K562 (cell line): ENCODE results near the gene EYA3. TPM values are rescaled to one million over a fixed set of nuclear protein-coding genes. Genes with fewer than 3 reads are reported as not detected.

ENCODE experiments used
- CCNT2 ChIP-seq: IDR thresholded peaks from 2 replicates; pipeline ENCODE4 v1.6.1; 2011; ENCODE audit warnings: borderline replicate concordance, low read depth, mild to moderate bottlenecking, moderate library complexity, mixed read lengths, low read length; ENCODE audit not compliant: insufficient read length; ENCODE audit errors: extremely low read depth
- GABPB1 ChIP-seq: sonication (generic); formaldehyde crosslinking; IDR thresholded peaks from 2 replicates; pipeline ENCODE4 v1.8.0; 2022; ENCODE audit warnings: mild to moderate bottlenecking, missing genetic modification reagents
- GTF2E2 ChIP-seq: fragments of 200-800 bp; sonication (Bioruptor generic); IDR thresholded peaks from 2 replicates; pipeline ENCODE4 v1.6.1; 2016; ENCODE audit warnings: missing genetic modification characterization, missing compliant biosample characterization
- MAFK ChIP-seq: IDR thresholded peaks from 2 replicates; pipeline ENCODE4 v1.6.1; 2011; ENCODE audit warnings: low read length, improper control_type of control experiment
- PHF8 ChIP-seq: fragments of 200-600 bp; sonication (generic); IDR thresholded peaks from 2 replicates; pipeline ENCODE4 v1.6.1; 2012; ENCODE audit warnings: mixed run types, mild to moderate bottlenecking, inconsistent platforms, low read length, moderate library complexity, borderline replicate concordance
- POLR2G ChIP-seq: fragments of 200-400 bp; formaldehyde crosslinking; IDR thresholded peaks from 2 replicates; pipeline ENCODE4 v1.6.1; 2017; ENCODE audit warnings: low read depth, mild to moderate bottlenecking, antibody characterized with exemption, low read length, moderate library complexity
- ZBTB7A ChIP-seq: IDR thresholded peaks from 2 replicates; pipeline ENCODE4 v1.6.1; 2011; ENCODE audit warnings: low read depth, mild to moderate bottlenecking, low read length, moderate library complexity, borderline replicate concordance; ENCODE audit not compliant: control insufficient read depth
- ZEB2 ChIP-seq: fragments of 450-650 bp; IDR thresholded peaks from 2 replicates; pipeline ENCODE4 v1.6.1; 2016
- polyA plus RNA-seq, 8 experiments: library from polyadenylated mRNA; depleted of rRNA in 4 of 8; stranded (reverse) in 5 of 8; unstranded in 3 of 8; fragments of >200 nt; fragmentation: Nextera tagmentation in 2 of 8; fragmentation: Illumina TruSeq in 1 of 8; extraction: Ambion mirVana in 2 of 8; extraction: Trizol in 1 of 8; gene quantifications; 2 replicates each; pipeline versions ENCODE4 v1.2.1 to v1.2.3, GENCODE V29; 2011 to 2014; ENCODE audit warnings: inconsistent platforms in 1 of 8, missing spikeins in 1 of 8
- total RNA-seq, 7 experiments: library from RNA; depleted of rRNA in 6 of 7; stranded (reverse); fragments of >200 nt in 6 of 7; fragmentation: Illumina TruSeq in 2 of 7; extraction: Trizol in 2 of 7; gene quantifications; 2 replicates each; pipeline versions ENCODE4 v1.2.1 to v1.2.3, GENCODE V29; 2011 to 2021; ENCODE audit warnings: low replicate concordance in 1 of 7
- TF ChIP-seq, protein P1 (sequence below): sonication (generic); formaldehyde crosslinking; IDR thresholded peaks from 2 replicates; pipeline ENCODE4 v1.8.0; 2022; ENCODE audit warnings: missing genetic modification reagents, mild to moderate bottlenecking, moderate library complexity, borderline replicate concordance
- TF ChIP-seq, protein P2 (sequence below), 2 experiments: fragments of 450-650 bp in 1 of 2; sonication (generic) in 1 of 2; formaldehyde crosslinking in 1 of 2; IDR thresholded peaks; 2 replicates each; pipeline versions ENCODE4 v1.7.1 to v1.9.0; 2016 to 2022; ENCODE audit warnings: inconsistent platforms in 1 of 2, mild to moderate bottlenecking in 1 of 2, missing genetic modification reagents in 1 of 2
- TF ChIP-seq, protein P3 (sequence below), 3 experiments: IDR thresholded peaks in 2 of 3; conservative IDR thresholded peaks in 1 of 3; 2 replicates each; pipeline ENCODE4 v1.5.1; 2011 to 2012; ENCODE audit warnings: low read length in 3 of 3, mild to moderate bottlenecking in 3 of 3, control low read depth in 2 of 3, improper control_type of control experiment in 1 of 3, inconsistent platforms in 1 of 3, low read depth in 1 of 3, mixed read lengths in 1 of 3, moderate library complexity in 1 of 3; ENCODE audit not compliant: insufficient read depth in 2 of 3

EYA3 gene
- total and polyA plus RNA-seq, 9 of the 15 experiments (the other 6 are each of a cell fraction or from before 2014, with no cell fraction given): 21.7 to 64.0 (median 43.6) TPM

DNA sequence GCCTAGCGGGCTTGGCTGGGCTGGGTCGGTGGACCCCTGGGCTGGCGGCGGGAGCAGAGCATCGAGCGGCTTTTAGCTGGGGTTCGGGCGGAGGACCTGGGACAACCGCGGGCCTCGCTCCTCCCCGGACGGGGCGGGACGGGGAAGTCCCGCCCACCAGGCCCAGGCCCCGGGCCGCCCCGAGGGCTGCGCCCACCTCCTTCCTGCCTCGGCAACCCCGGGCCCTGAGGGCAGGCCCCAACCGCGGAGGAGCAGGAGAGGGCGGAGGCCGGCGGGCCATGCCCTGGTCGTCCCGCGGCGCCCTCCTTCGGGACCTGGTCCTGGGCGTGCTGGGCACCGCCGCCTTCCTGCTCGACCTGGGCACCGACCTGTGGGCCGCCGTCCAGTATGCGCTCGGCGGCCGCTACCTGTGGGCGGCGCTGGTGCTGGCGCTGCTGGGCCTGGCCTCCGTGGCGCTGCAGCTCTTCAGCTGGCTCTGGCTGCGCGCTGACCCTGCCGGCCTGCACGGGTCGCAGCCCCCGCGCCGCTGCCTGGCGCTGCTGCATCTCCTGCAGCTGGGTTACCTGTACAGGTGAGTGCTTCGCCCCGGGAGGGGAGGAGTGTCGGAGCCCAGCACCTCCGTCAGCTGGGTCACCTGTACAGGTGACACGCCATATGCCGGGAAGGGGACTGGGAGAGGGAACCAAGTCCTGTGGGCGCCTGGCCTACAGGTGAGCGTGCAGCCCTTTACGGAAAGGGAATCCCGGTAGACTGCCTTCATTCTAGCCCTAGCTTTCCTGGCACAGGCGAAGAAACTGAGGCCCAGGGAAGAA is 128.4 kb downstream of the EYA3 start, which contains the start of gene XKR8 (continued):
- peak; percentile 64 for TF ChIP-seq GABPB1 (CRISPR knock-in tag)
- TF ChIP-seq ZBTB7A: peak; percentile 34; the same call in 1 of the 2 replicates
- peak; percentile 11; the same call in 1 of the 2 replicates for TF ChIP-seq ZEB2
- TF ChIP-seq POLR2G: peak; percentile 75
- TF ChIP-seq, protein P1, sequence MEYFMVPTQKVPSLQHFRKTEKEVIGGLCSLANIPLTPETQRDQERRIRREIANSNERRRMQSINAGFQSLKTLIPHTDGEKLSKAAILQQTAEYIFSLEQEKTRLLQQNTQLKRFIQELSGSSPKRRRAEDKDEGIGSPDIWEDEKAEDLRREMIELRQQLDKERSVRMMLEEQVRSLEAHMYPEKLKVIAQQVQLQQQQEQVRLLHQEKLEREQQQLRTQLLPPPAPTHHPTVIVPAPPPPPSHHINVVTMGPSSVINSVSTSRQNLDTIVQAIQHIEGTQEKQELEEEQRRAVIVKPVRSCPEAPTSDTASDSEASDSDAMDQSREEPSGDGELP (CRISPR knock-in tag): 0 out of 2 replicates have a peak, but pooled peaks have one; percentile 18
- no peak for TF ChIP-seq MAFK
- TF ChIP-seq GTF2E2: no peak
- TF ChIP-seq, protein P2, sequence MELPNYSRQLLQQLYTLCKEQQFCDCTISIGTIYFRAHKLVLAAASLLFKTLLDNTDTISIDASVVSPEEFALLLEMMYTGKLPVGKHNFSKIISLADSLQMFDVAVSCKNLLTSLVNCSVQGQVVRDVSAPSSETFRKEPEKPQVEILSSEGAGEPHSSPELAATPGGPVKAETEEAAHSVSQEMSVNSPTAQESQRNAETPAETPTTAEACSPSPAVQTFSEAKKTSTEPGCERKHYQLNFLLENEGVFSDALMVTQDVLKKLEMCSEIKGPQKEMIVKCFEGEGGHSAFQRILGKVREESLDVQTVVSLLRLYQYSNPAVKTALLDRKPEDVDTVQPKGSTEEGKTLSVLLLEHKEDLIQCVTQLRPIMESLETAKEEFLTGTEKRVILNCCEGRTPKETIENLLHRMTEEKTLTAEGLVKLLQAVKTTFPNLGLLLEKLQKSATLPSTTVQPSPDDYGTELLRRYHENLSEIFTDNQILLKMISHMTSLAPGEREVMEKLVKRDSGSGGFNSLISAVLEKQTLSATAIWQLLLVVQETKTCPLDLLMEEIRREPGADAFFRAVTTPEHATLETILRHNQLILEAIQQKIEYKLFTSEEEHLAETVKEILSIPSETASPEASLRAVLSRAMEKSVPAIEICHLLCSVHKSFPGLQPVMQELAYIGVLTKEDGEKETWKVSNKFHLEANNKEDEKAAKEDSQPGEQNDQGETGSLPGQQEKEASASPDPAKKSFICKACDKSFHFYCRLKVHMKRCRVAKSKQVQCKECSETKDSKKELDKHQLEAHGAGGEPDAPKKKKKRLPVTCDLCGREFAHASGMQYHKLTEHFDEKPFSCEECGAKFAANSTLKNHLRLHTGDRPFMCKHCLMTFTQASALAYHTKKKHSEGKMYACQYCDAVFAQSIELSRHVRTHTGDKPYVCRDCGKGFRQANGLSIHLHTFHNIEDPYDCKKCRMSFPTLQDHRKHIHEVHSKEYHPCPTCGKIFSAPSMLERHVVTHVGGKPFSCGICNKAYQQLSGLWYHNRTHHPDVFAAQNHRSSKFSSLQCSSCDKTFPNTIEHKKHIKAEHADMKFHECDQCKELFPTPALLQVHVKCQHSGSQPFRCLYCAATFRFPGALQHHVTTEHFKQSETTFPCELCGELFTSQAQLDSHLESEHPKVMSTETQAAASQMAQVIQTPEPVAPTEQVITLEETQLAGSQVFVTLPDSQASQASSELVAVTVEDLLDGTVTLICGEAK (IDR thresholded peaks at IDR 0.05): no peak
- TF ChIP-seq, protein P2 (CRISPR knock-in tag; IDR thresholded peaks at IDR 0.05): no peak
- peak; percentile 55; the same call in 1 of the 2 replicates for TF ChIP-seq PHF8
- TF ChIP-seq, protein P3, sequence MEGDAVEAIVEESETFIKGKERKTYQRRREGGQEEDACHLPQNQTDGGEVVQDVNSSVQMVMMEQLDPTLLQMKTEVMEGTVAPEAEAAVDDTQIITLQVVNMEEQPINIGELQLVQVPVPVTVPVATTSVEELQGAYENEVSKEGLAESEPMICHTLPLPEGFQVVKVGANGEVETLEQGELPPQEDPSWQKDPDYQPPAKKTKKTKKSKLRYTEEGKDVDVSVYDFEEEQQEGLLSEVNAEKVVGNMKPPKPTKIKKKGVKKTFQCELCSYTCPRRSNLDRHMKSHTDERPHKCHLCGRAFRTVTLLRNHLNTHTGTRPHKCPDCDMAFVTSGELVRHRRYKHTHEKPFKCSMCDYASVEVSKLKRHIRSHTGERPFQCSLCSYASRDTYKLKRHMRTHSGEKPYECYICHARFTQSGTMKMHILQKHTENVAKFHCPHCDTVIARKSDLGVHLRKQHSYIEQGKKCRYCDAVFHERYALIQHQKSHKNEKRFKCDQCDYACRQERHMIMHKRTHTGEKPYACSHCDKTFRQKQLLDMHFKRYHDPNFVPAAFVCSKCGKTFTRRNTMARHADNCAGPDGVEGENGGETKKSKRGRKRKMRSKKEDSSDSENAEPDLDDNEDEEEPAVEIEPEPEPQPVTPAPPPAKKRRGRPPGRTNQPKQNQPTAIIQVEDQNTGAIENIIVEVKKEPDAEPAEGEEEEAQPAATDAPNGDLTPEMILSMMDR (IDR thresholded peaks at IDR 0.05 in 2 of 3, conservative IDR thresholded peaks at IDR 0.05 in 1 of 3; ENCODE audit: insufficient read depth in 2 of 3, low read depth in 1 of 3, low read length in 3 of 3): peak; percentile 32 to 95 (median 49); a peak in 4 of 6 replicates
- TF ChIP-seq CCNT2: peak; percentile 14
